Posterior vena cava (tissue), 2 donors: ENCODE results near the gene XCL1. TPM values are rescaled to one million over a fixed set of nuclear protein-coding genes. Genes with fewer than 3 reads are reported as not detected.

Source experiments
- DNase-seq: peaks from one replicate; pipeline ENCODE4 v3.0.0-alpha.2; 2020; ENCODE audit warnings: low spot score
- intact Hi-C, 2 donors: fragments of 100-400 bp; cut with DNase I; formaldehyde crosslinking; loops; one replicate each; pipeline versions ENCODE4 v1.14.1 to v1.14.2; 2022 to 2023
- total RNA-seq, 2 donors: library from RNA; stranded (reverse); fragmentation: NEBNext Ultra II Directional; extraction: Animal tissue kit (Norgen Biotek cat#: 25700); gene quantifications; one replicate each; pipeline ENCODE4 v1.2.1, GENCODE V29; 2021
- donor health status: DM: yes; HTN: yes; CAD: no.
- donor health status: DM: yes; HTN: yes; CAD: no.

Gene XCL1
- total RNA-seq, 2 donors from 2014 or later, result not detected

GRCh38 chr1:168598125-168598524 is 21.7 kb downstream of the XCL1 start:
- no peak for DNase-seq
- intact Hi-C loops, result loop anchor here in 1 of 2 donors (10.0 kb wide), 1 partner anchor 747 kb away; no protein-coding TSS in a partner anchor

- DNase-seq, result no peak
- intact Hi-C loops, result loop anchor here in 1 of 2 donors (10.0 kb wide), 1 partner anchor 746 kb away; no protein-coding TSS in a partner anchor
These were observed 22.5 kb downstream of the XCL1 start for GRCh38 chr1:168598892-168599291.

- DNase-seq, result no peak
- intact Hi-C loops, result loop anchor here (5.0 to 10.0 kb wide), 4 partner anchors 535 to 748 kb away; no protein-coding TSS in a partner anchor
These were observed 23.2 kb downstream of the XCL1 start for GRCh38 chr1:168599641-168600040.

GRCh38 chr1:168601051-168601450 is 24.6 kb downstream of the XCL1 start:
- intact Hi-C loops, result loop anchor here (5.0 to 10.0 kb wide), 3 partner anchors 534 to 746 kb away; no protein-coding TSS in a partner anchor
- no peak for DNase-seq

- DNase-seq, result peak; percentile 90
- intact Hi-C loops, result loop anchor here (5.0 to 10.0 kb wide), 3 partner anchors 531 to 744 kb away; no protein-coding TSS in a partner anchor
These were observed 27.2 kb downstream of the XCL1 start for GRCh38 chr1:168603501-168604110.

- DNase-seq, result no peak
- intact Hi-C loops, result loop anchor here (10.0 kb wide), 2 partner anchors 529 to 599 kb away; no protein-coding TSS in a partner anchor
These were observed 29.0 kb downstream of the XCL1 start for GRCh38 chr1:168605443-168605842.

GRCh38 chr1:168606096-168606495 is 29.7 kb downstream of the XCL1 start:
- intact Hi-C loops, result loop anchor here (10.0 kb wide), 2 partner anchors 529 to 599 kb away; no protein-coding TSS in a partner anchor

GRCh38 chr1:168607872-168608428 is 31.5 kb downstream of the XCL1 start:
- intact Hi-C loops, result loop anchor here (10.0 kb wide), 2 partner anchors 527 to 597 kb away; no protein-coding TSS in a partner anchor

More at GRCh38 chr1:168606096-168606495, 29.7 kb downstream of the XCL1 start:
- no peak for DNase-seq

GRCh38 chr1:168608796-168609715 is 32.7 kb downstream of the XCL1 start:
- intact Hi-C loops, result loop anchor here (10.0 kb wide), 2 partner anchors 526 to 596 kb away; no protein-coding TSS in a partner anchor
- peak; percentile 90 for DNase-seq

More at GRCh38 chr1:168607872-168608428, 31.5 kb downstream of the XCL1 start:
- no peak for DNase-seq

- intact Hi-C loops, result loop anchor here (10.0 kb wide), 2 partner anchors 525 to 595 kb away; no protein-coding TSS in a partner anchor
- DNase-seq, result no peak
These were observed 33.5 kb downstream of the XCL1 start for GRCh38 chr1:168609741-168610510.

- intact Hi-C loops, result no loop called here
- DNase-seq, result no peak
These were observed 36.6 kb downstream of the XCL1 start for GRCh38 chr1:168613038-168613451.

GRCh38 chr1:168613691-168614231 is 37.4 kb downstream of the XCL1 start:
- no peak for DNase-seq
- intact Hi-C loops, result no loop called here

GRCh38 chr1:168614235-168614634 is 37.8 kb downstream of the XCL1 start:
- no peak for DNase-seq
- intact Hi-C loops, result no loop called here

- no peak for DNase-seq
- intact Hi-C loops, result no loop called here
These were observed 39.6 kb downstream of the XCL1 start for GRCh38 chr1:168615965-168616364.

- no peak for DNase-seq
- intact Hi-C loops, result no loop called here
These were observed 41.8 kb downstream of the XCL1 start for GRCh38 chr1:168617974-168618750.

- DNase-seq, result no peak
- intact Hi-C loops, result no loop called here
These were observed 42.5 kb downstream of the XCL1 start for GRCh38 chr1:168618886-168619285.

- DNase-seq, result no peak
- intact Hi-C loops, result no loop called here
These were observed 45.0 kb downstream of the XCL1 start for GRCh38 chr1:168621356-168621755.
